WTC11 (cell line): ENCODE measurements around the gene CD6. TPM values are rescaled to one million over a fixed set of nuclear protein-coding genes. Genes with fewer than 3 reads are reported as not detected.

Experiments
- ATAC-seq: fragments of 200-7000 bp; cut with Tn5 transposase; 2 replicates; pipeline ENCODE4 v1.10.0; 2021; ENCODE audit warnings: mild to moderate bottlenecking, moderate library complexity
- CTCF ChIA-PET: fragments of 300-600 bp; sonication (Branson Sonifier 250); formaldehyde crosslinking; loops from one replicate; lab custom pipeline; 2021; ENCODE audit warnings: antibody characterized with exemption; lab: Charles Lee
- POLR2A ChIA-PET: fragments of 350-600 bp; sonication (Branson Sonifier 250); formaldehyde crosslinking; loops from one replicate; lab custom pipeline; 2021; ENCODE audit warnings: antibody characterized with exemption; lab: Charles Lee
- DNase-seq: peaks from one replicate; pipeline ENCODE4 v3.0.0; 2021; ENCODE audit warnings: low spot score
- H3K27ac Mint-ChIP-seq: 2 replicates; pipeline ENCODE4 v1.8.0; 2021; ENCODE audit warnings: mixed read lengths
- H3K27me3 Mint-ChIP-seq: 2 replicates; pipeline ENCODE4 v1.8.0; 2021; ENCODE audit warnings: low read depth, mild to moderate bottlenecking, moderate library complexity, mixed read lengths
- H3K36me3 Mint-ChIP-seq: 2 replicates; pipeline ENCODE4 v1.8.0; 2021; ENCODE audit warnings: mixed read lengths
- H3K4me1 Mint-ChIP-seq: 2 replicates; pipeline ENCODE4 v1.8.0; 2022; ENCODE audit warnings: mixed read lengths
- H3K4me3 Mint-ChIP-seq: 2 replicates; pipeline ENCODE4 v1.8.0; 2021; ENCODE audit warnings: mild to moderate bottlenecking, moderate library complexity, mixed read lengths
- H3K9me3 Mint-ChIP-seq: 2 replicates; pipeline ENCODE4 v1.8.0; 2021; ENCODE audit warnings: mixed read lengths
- AFF4 ChIP-seq: sonication (generic); formaldehyde crosslinking; IDR thresholded peaks from 2 replicates; pipeline ENCODE4 v1.8.1; 2023; ENCODE audit warnings: mild to moderate bottlenecking, missing genetic modification reagents, borderline replicate concordance
- ELF4 ChIP-seq: sonication (generic); formaldehyde crosslinking; IDR thresholded peaks from 2 replicates; pipeline ENCODE4 v1.8.1; 2022; ENCODE audit warnings: low read depth, mild to moderate bottlenecking, moderate library complexity, missing genetic modification reagents
- HMGXB4 ChIP-seq: sonication (generic); formaldehyde crosslinking; IDR thresholded peaks from 2 replicates; pipeline ENCODE4 v1.8.1; 2023; ENCODE audit warnings: mild to moderate bottlenecking, moderate library complexity, missing genetic modification reagents
- MAX ChIP-seq: sonication (generic); formaldehyde crosslinking; IDR thresholded peaks from 2 replicates; pipeline ENCODE4 v1.8.0; 2022; ENCODE audit warnings: mild to moderate bottlenecking, missing genetic modification reagents
- OVOL2 ChIP-seq: fragments of 250-450 bp; sonication (Bioruptor Pico); IDR thresholded peaks from 2 replicates; pipeline ENCODE4 v1.9.0; 2021; ENCODE audit warnings: mild to moderate bottlenecking, borderline replicate concordance
- PRDM15 ChIP-seq: sonication (generic); formaldehyde crosslinking; IDR thresholded peaks from 2 replicates; pipeline ENCODE4 v1.8.0; 2022; ENCODE audit warnings: missing genetic modification reagents
- PRRX2 ChIP-seq: fragments of 250-450 bp; sonication (Bioruptor Pico); IDR thresholded peaks from 2 replicates; pipeline ENCODE4 v1.8.0; 2021; ENCODE audit warnings: mild to moderate bottlenecking
- USF1 ChIP-seq: sonication (generic); formaldehyde crosslinking; IDR thresholded peaks from 2 replicates; pipeline ENCODE4 v1.8.0; 2022; ENCODE audit warnings: mild to moderate bottlenecking, missing genetic modification reagents
- USF2 ChIP-seq: sonication (generic); formaldehyde crosslinking; IDR thresholded peaks from 2 replicates; pipeline ENCODE4 v1.8.1; 2023; ENCODE audit warnings: mild to moderate bottlenecking, missing genetic modification reagents, moderate library complexity
- ZBTB21 ChIP-seq: sonication (generic); formaldehyde crosslinking; IDR thresholded peaks from 2 replicates; pipeline ENCODE4 v1.8.1; 2023; ENCODE audit warnings: mild to moderate bottlenecking, missing genetic modification reagents, borderline replicate concordance
- ZNF232 ChIP-seq: sonication (generic); formaldehyde crosslinking; IDR thresholded peaks from 2 replicates; pipeline ENCODE4 v1.8.0; 2022; ENCODE audit warnings: mild to moderate bottlenecking, missing genetic modification reagents
- ZNF512 ChIP-seq: sonication (generic); formaldehyde crosslinking; IDR thresholded peaks from 2 replicates; pipeline ENCODE4 v1.8.1; 2022; ENCODE audit warnings: missing genetic modification reagents, borderline replicate concordance
- ZNF671 ChIP-seq: fragments of 250-450 bp; sonication (Bioruptor Pico); IDR thresholded peaks from 2 replicates; pipeline ENCODE4 v1.8.0; 2021; ENCODE audit warnings: mild to moderate bottlenecking
- total RNA-seq: library from RNA; stranded (reverse); gene quantifications from 3 replicates; pipeline ENCODE4 v1.2.3, GENCODE V29; 2021

Gene CD6
- total RNA-seq, 1 experiment from 2014 or later, result 1.0 TPM

GRCh38 chr11:60978546-60979380 lies 7.3 kb downstream of the CD6 start:
- no peak for DNase-seq
- ATAC-seq, result no peak
- POLR2A ChIA-PET, result no interaction called here
- Mint-ChIP-seq H3K9me3 (no peaks in the 10 kb centered on the region), H3K27me3 (no peaks in the 10 kb centered on the region; the same call in 1 of the 2 replicates), H3K36me3 (no peaks in the 10 kb centered on the region), H3K4me1 (no peaks in the 10 kb centered on the region), H3K4me3 (no peak overlapping the region), H3K27ac (no peak overlapping the region)
- CTCF ChIA-PET, result interaction anchor here (0.7 kb wide), 1 partner anchor 132 kb away, joined by 3 read pairs; no protein-coding TSS in a partner anchor
- TF ChIP-seq HMGXB4 (CRISPR knock-in tag), result no peak
- no peak for TF ChIP-seq USF1 (CRISPR knock-in tag)
- TF ChIP-seq ZNF232 (CRISPR knock-in tag), result no peak
- TF ChIP-seq USF2 (CRISPR knock-in tag), result no peak
- TF ChIP-seq PRDM15 (CRISPR knock-in tag), result no peak
- no peak for TF ChIP-seq PRRX2 (CRISPR knock-in tag)
- TF ChIP-seq ELF4 (CRISPR knock-in tag), result no peak
- TF ChIP-seq ZNF671 (CRISPR knock-in tag), result no peak
- no peak for TF ChIP-seq OVOL2
- TF ChIP-seq ZBTB21, result no peak
- no peak for TF ChIP-seq AFF4 (CRISPR knock-in tag)
- TF ChIP-seq MAX (CRISPR knock-in tag), result no peak
- no peak for TF ChIP-seq ZNF512 (CRISPR knock-in tag)
